Measurements from ENCODE around the gene CLDND2. TPM values are rescaled to one million over a fixed set of nuclear protein-coding genes. Genes with fewer than 3 reads are reported as not detected.

The CLDND2 gene
- total RNA-seq, 1 experiment from 2014 or later = not detected

DNA sequence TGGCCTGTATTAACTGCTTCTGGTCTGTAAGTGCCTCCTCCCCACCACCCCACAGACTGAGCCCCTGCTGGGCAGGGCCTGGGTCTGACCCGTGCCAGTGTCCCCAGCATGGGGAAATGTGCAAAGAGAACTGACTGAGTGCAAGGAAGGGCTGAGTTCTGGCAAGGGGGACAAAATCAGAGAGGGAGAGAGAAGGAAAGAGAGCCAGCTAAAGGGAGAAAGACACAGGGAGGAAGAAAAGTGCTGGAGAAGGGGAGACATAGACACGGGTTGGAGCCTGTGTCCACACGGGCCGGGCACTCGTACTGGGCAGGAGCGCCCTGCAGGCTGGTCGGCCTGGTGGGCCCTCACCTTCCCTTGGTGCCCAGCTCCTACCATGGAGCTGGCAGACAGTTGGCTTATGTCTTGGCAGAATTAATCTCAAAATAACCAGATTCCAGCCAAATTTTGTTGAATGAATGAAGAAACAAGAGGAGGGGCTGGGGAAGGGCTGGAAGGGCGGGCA is 2.4 kb upstream of the CLDND2 start:
- Histone ChIP-seq H4K8ac (replicated peaks; ENCODE audit: insufficient read length, low read depth, low read length) (no peak overlapping the region), H3K4me1 (ENCODE audit: insufficient read depth, low read length) (no peaks in the 10 kb centered on the region; the same call in 1 of the 2 replicates), H3K27me3 (ENCODE audit: insufficient read depth, low read length) (no peaks in the 10 kb centered on the region), H3K14ac (ENCODE audit: insufficient read depth, low read length) (no peak overlapping the region), H4K91ac (ENCODE audit: insufficient read length, low read depth, low read length) (no peak overlapping the region), H2AK5ac (ENCODE audit: insufficient read length, low read length) (no peak overlapping the region), H2BK120ac (ENCODE audit: low read depth, low read length, poor library complexity, severe bottlenecking) (no peak overlapping the region), H3K23me2 (ENCODE audit: insufficient read length, low read depth, low read length, poor library complexity, severe bottlenecking) (peaks cover 15% of the 10 kb centered on the region), H3K27ac (ENCODE audit: insufficient read length, low read depth, low read length) (no peak overlapping the region), H3K79me1 (ENCODE audit: insufficient read depth, low read depth, low read length, poor library complexity, severe bottlenecking) (no peaks in the 10 kb centered on the region), H3K79me2 (ENCODE audit: insufficient read depth, low read length) (no peaks in the 10 kb centered on the region), H3K9me3 (ENCODE audit: control insufficient read depth, low read depth, low read length) (no peaks in the 10 kb centered on the region), H3K23ac (ENCODE audit: insufficient read length, low read depth, low read length) (no peak overlapping the region), H2AFZ (ENCODE audit: low read length) (no peak overlapping the region), H3T11ph (ENCODE audit: low read length) (no peak overlapping the region), H3K4me2 (ENCODE audit: insufficient read depth, insufficient read length, low read length) (no peak overlapping the region), H3K18ac (ENCODE audit: insufficient read length, low read depth, low read length) (no peak overlapping the region), H2BK5ac (ENCODE audit: insufficient read length, low read length) (no peak overlapping the region), H3K9ac (ENCODE audit: extremely low read depth, insufficient read length, low read length) (no peak overlapping the region), H4K20me1 (ENCODE audit: control insufficient read depth, insufficient read depth, insufficient read length) (no peaks in the 10 kb centered on the region), H3K4ac (ENCODE audit: low read depth, low read length) (no peak overlapping the region), H2BK20ac (ENCODE audit: low read depth, low read length, poor library complexity, severe bottlenecking) (no peak overlapping the region), H2BK12ac (ENCODE audit: insufficient read length, low read depth, low read length) (no peak overlapping the region), H2BK15ac (ENCODE audit: low read depth, low read length) (no peak overlapping the region), H3K56ac (ENCODE audit: insufficient read length, low read depth, low read length) (no peak overlapping the region), H4K5ac (ENCODE audit: insufficient read length, low read depth, low read length) (no peak overlapping the region)
- peaks cover 14 to 17% of the 10 kb centered on the region in 2 experiments for H3K4me1 Mint-ChIP-seq
- no peak for DNase-seq
- WGBS (ENCODE audit: extremely low coverage, insufficient read length, low lambda C conversion rate) = no CpG with 5 or more reads among the region's 8 CpGs
- peaks cover 21% of the 10 kb centered on the region for H3K27me3 Mint-ChIP-seq (ENCODE audit: low read depth)
- no peak overlapping the region for H3K27ac Mint-ChIP-seq
- no peak overlapping the region for H3K4me3 Mint-ChIP-seq
- no peaks in the 10 kb centered on the region for H3K9me3 Mint-ChIP-seq
- TF ChIP-seq, protein P1, sequence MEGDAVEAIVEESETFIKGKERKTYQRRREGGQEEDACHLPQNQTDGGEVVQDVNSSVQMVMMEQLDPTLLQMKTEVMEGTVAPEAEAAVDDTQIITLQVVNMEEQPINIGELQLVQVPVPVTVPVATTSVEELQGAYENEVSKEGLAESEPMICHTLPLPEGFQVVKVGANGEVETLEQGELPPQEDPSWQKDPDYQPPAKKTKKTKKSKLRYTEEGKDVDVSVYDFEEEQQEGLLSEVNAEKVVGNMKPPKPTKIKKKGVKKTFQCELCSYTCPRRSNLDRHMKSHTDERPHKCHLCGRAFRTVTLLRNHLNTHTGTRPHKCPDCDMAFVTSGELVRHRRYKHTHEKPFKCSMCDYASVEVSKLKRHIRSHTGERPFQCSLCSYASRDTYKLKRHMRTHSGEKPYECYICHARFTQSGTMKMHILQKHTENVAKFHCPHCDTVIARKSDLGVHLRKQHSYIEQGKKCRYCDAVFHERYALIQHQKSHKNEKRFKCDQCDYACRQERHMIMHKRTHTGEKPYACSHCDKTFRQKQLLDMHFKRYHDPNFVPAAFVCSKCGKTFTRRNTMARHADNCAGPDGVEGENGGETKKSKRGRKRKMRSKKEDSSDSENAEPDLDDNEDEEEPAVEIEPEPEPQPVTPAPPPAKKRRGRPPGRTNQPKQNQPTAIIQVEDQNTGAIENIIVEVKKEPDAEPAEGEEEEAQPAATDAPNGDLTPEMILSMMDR (conservative IDR thresholded peaks at IDR 0.05) = no peak
- no peaks in the 10 kb centered on the region; a peak in 1 of 7 replicates for H3K36me3 Mint-ChIP-seq (ENCODE audit: insufficient read depth in 1 of 3, low read depth in 3 of 3)

Measured in H9 (cell line).